ENCODE results near the gene HAUS3.

Gene HAUS3, protein sequence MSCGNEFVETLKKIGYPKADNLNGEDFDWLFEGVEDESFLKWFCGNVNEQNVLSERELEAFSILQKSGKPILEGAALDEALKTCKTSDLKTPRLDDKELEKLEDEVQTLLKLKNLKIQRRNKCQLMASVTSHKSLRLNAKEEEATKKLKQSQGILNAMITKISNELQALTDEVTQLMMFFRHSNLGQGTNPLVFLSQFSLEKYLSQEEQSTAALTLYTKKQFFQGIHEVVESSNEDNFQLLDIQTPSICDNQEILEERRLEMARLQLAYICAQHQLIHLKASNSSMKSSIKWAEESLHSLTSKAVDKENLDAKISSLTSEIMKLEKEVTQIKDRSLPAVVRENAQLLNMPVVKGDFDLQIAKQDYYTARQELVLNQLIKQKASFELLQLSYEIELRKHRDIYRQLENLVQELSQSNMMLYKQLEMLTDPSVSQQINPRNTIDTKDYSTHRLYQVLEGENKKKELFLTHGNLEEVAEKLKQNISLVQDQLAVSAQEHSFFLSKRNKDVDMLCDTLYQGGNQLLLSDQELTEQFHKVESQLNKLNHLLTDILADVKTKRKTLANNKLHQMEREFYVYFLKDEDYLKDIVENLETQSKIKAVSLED

DNA sequence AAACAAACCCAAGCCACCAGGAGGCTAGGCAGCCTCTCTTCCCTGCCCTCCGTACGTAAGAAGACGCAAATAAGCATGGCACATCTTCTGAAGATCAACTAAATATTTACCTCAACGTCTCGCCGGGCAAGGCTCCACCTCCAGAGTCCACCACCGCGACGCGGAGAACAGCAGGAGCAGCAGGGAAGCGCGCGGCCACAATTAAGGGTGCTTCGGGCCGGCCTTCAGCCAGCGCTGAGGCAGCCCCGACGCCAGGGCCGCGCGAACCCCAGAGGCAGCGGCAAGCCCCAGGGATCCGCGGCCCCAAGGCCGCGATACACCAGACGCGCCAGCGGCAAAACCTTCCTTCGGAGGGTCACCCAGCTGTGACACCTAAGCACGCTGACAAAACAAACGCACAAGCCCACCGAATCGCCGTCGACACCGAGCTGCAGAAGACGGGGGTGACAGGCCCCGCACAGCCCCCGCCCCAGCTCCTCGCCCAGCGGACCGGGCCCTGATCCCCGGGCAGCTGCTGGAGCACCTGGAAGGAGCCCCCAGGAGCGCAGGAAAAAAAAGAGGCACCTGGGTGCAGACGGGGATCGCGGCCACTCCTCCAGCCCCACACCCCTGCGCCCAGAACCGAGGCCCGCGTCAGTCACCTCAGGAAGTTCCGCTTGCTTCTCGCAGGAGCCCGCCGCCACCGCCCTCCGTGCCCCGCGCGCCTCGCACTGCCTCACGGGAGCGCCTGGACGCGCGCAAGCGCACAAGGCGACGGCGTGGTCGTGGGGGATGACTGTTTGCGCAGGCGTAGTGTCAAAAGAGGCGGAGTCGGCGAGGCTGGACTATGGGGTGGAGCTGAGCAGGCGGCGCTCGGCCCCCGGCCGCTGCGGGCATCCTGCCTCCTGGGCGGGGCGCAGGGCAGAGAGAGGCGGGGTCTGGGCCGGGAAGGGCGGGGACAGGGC, at the start of gene HAUS3, which contains the start of gene POLN:
TSS of gene HAUS3 (minus strand) at position 712 of the 944 bp plus-strand sequence. CDS start 1,175 bp downstream, outside the sequence.
TSS of gene POLN (minus strand) at position 712 of the 944 bp plus-strand sequence. CDS start 12,890 bp downstream, outside the sequence.
- peak; percentile 91 for DNase-seq (ENCODE audit: low read depth, low spot score)

DNA sequence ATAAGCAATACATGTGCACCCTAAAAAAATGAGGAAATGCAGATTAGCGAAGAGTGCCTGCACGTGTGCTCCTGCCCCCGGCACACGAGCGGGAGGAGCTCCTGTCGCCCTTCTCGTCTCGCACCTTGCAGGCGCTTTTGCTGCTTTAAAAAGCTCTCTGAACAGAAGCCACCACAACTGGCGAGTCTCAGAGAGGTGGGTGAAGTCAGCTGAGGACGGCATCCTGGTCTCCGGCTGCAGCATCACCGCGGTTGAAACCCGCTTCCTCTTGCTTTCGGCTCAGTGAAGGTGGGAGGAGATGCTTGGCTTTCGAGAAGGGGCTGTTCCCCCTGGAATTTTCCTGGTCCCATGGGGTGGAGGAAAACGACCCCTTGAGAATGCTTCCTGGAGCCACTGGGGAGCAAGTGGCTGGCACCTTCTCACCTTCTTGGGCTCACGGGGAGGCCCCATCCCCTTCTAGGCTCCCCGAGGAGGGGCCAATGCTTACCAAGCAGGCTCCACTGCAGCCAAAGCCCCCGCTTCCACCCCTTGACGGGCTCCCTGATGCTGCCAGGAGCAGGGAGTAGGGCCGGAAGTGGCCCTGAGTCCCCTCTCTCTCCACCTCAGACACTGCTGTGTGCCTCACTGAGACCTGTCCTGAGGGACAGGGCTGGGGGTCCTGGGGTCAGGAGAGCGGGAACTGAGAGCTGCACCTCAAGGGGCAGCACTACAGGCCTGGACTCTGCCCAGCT, 49.2 kb upstream of the HAUS3 start:
- DNase-seq (ENCODE audit: low read depth, low spot score) = no peak

DNA sequence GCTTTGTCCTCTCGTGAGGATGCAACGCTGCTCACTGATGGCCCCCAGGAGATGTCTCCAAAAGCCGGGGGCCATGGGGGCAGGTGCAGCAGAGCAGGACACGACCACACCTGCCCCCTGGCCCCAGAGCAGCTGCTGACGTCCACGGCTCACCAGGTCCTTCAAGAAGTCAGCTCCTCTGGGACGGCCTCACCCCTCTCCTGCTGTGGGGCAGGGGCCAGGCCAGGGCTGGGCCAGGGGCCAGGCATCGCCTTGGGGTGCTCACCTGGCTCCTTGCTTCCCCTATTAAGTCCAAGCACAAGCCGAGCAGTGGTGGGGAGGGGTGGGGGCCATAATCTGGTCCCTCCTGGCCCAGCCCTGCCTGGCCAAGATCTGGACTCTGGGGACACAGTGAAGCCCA, 48.6 kb upstream of the HAUS3 start:
- DNase-seq (ENCODE audit: low read depth, low spot score) = no peak

DNA sequence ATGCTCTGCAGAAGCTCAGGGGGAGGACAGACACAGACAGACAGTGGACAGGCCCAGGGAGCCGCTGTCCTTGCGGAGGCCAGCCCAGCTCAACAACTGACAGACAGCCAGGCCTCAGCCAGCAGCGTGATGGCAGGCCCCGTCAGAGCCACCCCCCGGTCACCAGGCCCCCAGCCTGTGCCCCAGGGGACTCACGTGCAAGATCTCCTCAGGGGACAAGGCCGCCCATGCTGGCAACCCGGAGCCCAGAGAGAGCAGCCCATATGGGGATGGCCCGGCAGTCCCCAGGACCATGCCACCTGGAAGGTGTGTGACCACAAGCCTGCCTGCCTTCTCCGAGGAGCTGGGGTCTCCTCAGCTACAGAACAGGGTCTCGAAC, 48.0 kb upstream of the HAUS3 start:
- no peak for DNase-seq (ENCODE audit: low read depth, low spot score)

DNA sequence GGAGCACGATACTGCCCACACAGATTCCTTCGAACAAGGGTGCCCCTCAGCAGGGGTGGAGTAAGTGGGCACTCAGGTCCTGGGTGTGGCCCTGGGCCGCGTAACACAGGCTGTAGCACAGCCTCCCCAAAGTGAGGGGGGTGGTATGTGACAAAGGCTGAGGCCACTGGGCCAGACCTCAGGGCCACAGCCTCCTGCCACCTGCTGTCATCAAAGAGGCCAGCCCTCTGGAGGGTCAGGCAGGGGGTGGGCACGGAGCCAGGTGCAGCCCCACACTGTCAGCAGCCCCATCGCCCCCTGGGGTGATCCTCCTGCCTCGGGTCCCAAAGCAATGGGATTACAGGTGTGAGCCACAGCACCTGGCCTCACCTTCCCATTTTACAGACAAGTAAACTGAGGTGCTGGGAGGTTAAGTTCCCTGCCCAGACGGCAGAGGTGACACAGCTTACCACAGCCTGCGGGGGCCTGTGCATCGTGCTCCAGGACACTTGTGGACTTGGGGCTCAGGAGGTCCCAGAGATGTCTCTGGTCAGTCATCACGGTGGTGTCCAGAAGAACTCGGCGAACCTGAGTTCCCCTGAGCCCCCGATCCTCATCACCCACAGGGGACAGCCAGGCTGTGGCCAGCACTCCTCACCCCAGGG, 47.5 kb upstream of the HAUS3 start:
- DNase-seq (ENCODE audit: low read depth, low spot score) = no peak

DNA sequence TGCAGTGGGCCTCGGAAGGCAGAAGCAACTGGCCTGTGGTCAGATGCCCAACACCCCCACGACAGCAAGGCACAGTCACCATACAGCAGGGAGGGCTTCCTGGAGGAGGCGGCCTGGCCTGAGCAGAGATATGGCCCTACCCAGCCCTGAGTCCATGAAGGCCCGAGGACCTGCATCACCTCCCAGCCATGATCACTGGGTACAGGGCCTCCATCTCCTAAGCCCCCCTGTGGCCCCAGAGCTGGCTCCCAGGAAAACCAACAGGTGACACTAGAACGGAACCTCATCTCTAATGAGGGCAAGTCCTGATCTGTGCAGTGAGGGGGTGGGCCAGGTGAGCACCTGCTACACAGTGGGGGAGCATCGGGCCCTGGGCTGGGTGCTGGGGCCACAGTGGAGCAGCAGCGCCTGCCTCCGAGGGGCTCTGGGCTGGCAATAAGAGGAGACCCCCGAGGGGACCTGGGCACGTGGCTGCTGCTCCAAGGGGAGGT, 46.2 kb upstream of the HAUS3 start:
- DNase-seq (ENCODE audit: low read depth, low spot score) = no peak

DNA sequence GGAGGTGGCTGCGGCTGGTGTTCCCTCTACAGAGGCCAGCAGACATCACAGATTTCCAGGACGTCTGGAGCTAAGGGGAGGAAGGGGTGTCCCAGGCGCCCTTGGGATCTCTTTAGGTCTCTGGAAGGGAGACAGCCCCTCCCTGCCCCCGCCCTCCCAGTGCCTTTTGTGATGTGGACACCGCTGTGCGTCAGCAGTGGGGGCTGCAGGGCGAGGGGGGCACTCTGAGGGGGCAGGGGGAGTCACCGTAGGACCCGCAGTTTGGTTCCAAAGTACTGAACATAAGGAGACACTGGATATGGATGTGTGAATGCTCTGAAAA, 45.6 kb upstream of the HAUS3 start:
- DNase-seq (ENCODE audit: low read depth, low spot score) = no peak

DNA sequence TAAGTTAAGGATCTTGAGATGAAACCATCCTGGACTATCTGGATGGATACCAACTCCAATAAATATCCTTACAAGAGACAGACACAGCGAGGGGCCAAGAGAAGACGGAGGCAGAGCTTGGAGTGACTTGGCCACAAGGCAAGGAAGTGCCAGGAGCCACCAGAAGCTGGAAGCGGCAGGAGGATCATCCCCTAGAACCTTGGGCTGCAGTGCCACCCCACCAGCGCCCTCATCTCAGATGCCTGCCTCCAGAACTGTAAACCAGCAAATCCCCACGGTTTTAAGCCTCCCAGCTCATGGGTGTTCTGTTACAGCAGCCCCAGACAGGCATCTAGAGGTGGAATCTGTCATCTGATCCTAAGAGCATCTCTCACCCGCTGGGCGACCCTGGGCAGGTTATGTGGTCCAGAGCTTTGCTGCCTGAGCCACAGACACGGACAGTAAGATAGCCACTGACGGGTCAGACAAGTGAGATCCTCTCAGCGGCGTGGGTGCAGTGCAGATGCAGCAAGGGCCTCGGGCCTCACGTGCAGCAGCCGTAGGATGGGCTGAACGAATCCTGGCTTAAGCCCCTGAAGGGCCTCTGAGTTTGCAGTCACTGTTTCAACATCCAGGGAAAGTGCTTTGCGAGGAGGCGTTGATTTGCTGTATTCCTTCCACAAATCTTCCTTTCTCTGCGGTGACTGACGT, 45.1 kb upstream of the HAUS3 start:
- no peak for DNase-seq (ENCODE audit: low read depth, low spot score)

DNA sequence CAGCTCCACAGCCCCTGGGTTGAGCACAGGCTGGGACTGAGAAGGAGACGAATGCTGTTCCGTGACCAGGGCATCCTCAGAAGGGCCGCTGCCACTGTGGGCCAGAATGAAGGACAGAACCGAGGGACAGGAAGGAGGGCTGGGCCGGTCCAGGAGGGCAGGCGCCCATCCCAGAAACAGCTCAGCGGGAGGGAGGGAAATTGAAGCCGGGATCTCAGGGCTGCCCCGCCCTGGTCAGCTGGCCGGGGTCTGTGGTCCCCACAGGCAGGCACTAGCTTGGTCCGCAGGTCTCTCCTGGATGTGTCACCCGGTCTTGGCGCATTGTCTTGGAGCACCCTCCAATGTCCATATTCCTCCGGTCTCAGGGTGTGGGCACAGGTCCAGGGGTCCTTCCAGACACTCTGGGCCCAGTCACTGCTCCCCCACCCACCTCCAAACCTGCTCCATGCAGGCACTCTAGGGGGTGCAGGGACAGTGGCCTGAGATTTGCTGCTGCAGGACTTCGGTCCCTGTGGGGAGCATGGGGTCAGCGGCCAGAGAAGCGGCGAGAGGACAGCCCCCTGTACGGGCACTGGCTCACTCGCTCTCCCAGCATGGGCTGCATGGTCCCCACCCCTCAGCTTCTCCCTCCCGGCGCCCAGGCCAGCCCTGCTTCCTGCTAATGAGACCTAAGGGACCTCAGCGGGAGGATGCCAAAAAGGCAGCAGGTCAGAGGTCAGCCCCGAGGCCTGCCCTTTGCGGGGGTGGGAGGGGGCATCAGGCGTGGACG, 43.9 kb upstream of the HAUS3 start:
- DNase-seq (ENCODE audit: low read depth, low spot score) = no peak

DNA sequence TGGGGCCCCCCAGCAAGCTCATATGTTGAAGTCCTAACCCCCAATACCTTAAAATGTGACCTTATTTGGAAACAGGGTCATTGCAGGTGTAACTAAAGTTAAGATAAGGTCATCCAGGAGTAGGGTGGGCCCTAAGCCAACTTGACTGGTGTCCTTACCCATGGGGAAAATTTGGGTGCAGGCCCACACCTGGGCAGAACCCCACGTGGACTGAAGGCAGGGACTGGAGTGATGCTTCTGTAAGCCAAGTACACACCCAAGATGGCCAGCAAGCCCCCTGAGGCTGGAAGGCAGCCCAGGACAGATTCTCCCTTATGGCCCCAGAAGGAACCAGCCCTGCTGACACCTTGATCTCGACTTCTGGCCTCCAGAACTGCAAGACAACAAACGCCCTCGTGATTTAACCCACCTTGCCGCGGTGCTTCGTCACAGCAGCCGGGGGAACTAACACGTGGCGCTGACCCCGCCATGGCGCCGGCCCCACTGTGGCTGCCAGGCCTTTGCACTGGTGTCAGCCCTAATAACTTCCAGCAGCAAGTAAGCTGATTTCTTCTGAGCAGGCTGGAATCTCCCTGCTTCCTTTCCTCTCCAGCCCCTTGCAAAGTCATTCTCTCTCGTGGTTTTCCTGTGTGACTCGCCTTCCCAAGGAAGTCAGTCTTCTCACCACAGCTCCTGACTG, 43.2 kb upstream of the HAUS3 start:
- DNase-seq (ENCODE audit: low read depth, low spot score) = no peak

DNA sequence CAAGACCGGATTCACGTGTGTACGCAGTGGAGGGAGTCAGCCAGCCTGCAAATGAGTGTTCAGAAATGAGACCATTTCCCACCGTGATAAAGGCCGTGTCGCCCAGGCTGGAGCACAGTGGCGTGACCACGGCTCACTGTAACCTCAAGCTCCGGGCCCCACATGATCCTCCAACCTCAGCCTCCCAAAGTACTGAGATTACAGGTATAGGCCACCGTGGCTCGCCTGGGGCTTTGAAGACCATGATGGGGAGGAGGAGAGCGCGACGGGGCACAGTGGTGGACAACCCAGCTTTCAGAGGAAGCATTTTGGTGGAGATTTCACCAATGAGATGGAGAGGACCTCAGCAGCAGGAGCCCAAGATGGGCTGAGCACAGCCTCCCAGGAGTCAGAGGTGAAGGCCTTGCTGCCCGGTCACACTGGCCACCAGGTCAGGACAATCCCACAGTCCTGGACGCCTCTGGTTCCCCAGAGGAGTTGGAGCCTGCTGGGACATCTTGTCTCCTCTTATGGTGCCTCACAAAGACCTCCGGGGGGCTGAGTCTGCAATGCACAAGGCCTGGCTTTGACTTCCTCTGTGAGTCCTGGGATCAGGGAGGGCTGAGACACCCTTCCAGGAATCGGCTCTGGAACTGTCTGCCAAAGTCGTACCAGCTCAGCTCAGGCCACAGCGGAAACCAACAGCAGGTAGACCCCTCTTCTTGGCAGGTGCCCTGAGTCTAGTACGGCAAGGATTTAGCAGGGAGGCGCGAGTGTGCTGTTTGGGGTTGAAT, 42.4 kb upstream of the HAUS3 start:
- DNase-seq (ENCODE audit: low read depth, low spot score) = no peak

DNA sequence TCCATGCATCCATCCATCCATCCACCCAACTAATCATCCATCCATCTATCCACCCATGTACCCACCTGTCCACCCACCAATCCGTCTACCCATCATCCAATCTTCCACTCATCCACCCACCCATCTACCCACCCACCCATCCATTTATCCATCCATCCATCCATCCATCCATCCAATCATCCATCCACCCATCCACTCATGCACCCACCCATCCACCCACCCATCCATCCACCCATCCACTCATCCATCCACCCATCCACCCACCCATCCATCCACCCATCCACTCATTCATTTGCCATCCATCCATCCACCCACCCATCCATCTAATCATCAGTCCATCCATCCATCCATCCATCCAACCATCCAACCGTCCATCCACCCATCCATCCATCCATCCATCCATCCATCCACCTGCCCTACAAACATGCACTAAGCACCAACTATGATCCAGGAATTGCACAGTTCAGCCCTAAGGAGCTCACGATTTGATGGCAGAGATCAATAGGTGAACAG, 41.3 kb upstream of the HAUS3 start:
- no peak for DNase-seq (ENCODE audit: low read depth, low spot score)

DNA sequence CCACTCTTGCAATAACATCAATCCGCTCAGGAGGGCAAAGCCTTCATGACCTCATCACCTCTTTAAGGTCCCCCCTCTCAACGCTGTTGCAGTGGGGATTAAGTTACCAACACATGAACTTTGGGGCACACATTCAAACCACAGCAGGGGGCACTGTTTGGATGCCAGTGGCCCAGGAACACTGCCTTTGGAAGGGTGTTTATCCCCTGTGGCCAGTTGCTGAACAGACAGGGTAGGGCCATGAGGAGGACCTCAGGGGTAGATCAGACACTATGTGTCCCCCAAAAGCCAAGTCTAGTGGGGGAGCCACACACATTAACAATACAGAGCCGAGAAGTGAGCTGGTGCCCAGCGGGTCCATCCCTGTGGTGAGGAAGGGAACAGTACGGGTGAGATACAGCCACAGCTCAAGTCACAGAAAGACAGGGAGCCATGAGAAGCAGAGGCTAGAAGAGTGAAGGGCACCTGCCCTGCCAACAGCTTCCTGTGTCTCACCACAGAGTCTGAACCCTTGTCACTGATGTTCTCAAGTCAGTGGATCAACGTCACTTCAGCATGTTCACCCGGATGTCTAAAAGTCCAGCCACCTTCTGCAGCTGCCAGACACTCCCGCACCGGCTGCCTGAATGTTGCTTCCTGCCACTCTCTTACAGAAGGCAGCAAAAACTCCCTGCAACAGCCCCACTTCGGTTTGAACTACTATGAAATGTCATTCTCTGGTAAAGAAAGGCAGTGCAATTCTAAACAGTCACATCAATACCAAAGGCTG, 39.8 kb upstream of the HAUS3 start:
- DNase-seq (ENCODE audit: low read depth, low spot score) = no peak

DNA sequence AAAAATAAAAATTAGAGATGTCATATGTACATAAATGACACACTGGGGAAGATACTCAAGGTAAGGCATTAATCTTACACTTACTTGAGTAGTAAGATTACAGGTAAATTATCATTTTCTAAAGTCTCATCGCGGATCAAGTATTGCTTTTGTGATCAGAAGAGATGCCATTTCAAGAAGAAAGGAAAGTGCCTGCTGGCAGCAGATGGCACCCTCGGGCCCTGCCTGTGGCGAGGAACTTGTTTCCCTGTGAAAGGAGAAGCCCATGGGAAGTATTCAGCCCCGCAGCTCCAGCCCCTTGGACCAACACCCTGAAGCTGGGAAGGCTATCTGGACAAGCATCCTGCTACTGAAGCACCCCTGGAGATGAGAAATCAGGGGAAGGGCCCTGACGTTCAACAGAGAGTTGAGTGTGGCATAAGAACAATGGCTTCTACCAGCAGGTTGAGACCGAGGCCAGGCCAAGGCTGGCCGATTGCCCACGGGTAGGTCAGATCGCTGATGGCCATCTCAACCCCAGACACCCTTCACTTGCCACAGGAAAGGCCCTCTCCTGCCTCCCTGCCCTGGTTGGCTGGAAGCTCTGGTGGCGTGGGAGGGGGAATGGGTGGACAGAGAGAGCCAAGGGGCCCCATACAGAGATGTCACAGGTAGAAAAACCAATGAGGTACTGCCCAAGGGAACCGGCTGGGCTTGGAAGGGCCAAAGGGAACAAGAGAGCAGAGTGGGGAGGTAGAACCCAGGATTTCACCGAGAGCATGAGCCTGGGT, 38.8 kb upstream of the HAUS3 start:
- DNase-seq (ENCODE audit: low read depth, low spot score) = no peak

DNA sequence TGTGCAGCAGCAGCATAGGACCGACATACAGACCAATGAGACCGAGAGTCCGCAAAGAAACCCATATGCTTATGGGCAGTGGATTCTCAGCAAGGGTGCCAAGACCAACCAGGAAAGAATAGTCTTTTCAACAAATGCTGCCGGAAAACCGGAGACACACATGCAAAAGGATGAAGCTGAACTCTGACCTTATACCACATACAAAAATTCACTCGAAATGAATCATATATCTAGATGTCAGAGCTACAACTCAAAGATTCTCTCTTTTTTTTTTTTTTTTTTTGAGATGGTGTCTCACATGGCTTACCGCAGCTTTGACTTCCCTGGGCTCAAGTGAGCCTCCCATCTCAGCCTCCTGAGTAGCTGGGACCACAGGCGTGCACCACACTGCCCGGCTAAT, 36.0 kb upstream of the HAUS3 start:
- DNase-seq (ENCODE audit: low read depth, low spot score) = no peak

DNA sequence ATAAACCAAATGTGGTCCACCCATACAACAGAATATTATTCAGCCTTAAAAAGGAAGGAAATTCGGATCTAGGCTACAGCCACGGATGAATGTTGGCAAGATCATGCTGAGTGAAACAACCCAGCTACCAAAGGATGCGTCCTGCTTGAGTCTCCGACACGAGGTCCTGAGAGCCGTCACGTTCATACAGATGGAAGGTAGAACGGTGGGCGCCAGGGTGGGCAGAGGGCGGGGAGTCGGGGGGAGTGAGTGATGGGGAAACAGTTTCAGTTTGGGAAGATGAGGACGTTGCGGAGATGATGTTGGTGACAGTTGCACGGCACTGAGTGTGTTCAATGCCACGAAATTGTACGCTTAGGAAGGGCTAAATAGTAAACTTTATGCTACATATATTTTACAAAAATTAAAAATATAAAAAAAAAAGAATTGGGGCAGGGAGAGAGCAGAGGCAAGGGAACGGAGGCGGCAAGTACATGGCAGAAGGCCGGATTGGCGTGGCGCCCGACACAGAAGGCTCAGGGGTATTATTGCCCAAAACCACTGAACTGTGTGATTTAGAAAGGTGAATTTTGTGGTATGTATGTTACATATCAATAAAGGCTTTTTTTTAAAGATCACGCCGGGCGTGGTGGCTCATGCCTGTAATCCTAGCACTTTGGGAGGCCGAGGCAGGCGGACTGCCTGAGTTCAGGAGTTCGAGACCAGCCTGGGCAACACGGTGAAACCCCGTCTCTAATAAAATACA, 34.8 kb upstream of the HAUS3 start:
- no peak for DNase-seq (ENCODE audit: low read depth, low spot score)
